Keratinocyte (primary cell): ENCODE data around the gene USP12.

ENCODE experiments used
- EZH2 ChIP-seq: IDR thresholded peaks from one replicate; pipeline ENCODE4 v1.6.1; 2012; ENCODE audit warnings: inconsistent platforms, mild to moderate bottlenecking, low read length, moderate library complexity
- TF ChIP-seq, protein P1 (sequence below), 3 experiments: IDR thresholded peaks in 1 of 3; conservative IDR thresholded peaks in 1 of 3; optimal IDR thresholded peaks in 1 of 3; 2 replicates in 2 of 3; 3 replicates in 1 of 3; pipeline versions ENCODE3 to v1.5.1; 2011; ENCODE audit warnings: low read length in 3 of 3, mild to moderate bottlenecking in 3 of 3, moderate library complexity in 2 of 3, control low read depth in 1 of 3, inconsistent platforms in 1 of 3; ENCODE audit not compliant: insufficient read depth in 2 of 3; ENCODE audit errors: extremely low read depth in 1 of 3

DNA sequence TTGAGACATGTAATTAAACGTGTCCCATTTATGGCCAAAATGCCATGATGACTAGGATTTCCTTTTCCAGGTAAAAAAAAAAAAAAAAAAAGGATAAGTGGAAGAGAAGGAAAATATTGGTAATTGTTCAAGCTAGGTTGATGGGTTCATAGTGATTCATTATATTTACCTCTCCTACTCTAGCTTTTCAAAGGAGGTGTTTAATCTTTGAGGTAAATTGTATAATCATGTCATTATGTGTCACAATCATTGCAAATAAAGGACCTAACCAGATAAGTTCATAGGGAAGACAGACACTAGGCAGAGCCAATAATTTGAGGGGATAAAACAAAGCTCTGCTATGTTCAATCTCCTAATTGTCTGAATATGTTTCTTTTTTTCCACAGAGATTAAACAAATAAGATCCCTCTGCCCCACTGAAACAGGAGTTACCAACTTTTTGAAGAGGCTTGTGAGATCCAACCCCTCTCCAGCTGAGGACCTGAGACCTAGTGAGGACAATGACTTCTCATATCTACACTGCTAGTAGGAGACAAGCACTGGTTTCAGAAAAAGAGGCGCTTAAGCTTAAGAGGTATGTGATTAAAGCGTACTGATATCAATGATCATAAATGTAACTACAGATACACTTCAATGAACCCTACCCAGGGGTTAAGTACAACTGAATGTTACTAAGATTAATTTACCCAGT lies 61.4 kb downstream of the USP12 start:
- TF ChIP-seq, protein P1, sequence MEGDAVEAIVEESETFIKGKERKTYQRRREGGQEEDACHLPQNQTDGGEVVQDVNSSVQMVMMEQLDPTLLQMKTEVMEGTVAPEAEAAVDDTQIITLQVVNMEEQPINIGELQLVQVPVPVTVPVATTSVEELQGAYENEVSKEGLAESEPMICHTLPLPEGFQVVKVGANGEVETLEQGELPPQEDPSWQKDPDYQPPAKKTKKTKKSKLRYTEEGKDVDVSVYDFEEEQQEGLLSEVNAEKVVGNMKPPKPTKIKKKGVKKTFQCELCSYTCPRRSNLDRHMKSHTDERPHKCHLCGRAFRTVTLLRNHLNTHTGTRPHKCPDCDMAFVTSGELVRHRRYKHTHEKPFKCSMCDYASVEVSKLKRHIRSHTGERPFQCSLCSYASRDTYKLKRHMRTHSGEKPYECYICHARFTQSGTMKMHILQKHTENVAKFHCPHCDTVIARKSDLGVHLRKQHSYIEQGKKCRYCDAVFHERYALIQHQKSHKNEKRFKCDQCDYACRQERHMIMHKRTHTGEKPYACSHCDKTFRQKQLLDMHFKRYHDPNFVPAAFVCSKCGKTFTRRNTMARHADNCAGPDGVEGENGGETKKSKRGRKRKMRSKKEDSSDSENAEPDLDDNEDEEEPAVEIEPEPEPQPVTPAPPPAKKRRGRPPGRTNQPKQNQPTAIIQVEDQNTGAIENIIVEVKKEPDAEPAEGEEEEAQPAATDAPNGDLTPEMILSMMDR (optimal IDR thresholded peaks at IDR 0.05 in 1 of 3, IDR thresholded peaks at IDR 0.05 in 1 of 3, conservative IDR thresholded peaks at IDR 0.05 in 1 of 3; ENCODE audit: extremely low read depth in 1 of 3, insufficient read depth in 2 of 3, low read length in 3 of 3), result no peak
- TF ChIP-seq EZH2, result no peak
